ENCODE results near the gene SERINC5. TPM values are rescaled to one million over a fixed set of nuclear protein-coding genes. Genes with fewer than 3 reads are reported as not detected.
A peak's percentile ranks its signal among the peaks of the same experiment; 100 is the strongest.

Gene SERINC5
- total RNA-seq, 1 experiment from 2014 or later, result 52.3 TPM

GRCh38 chr5:80190960-80191359, 64.9 kb downstream of the SERINC5 start:
- Mint-ChIP-seq H3K27ac (peak overlapping the region; percentile 17 to 49 (median 31); a peak in 3 of 7 replicates), H3K27me3 (ENCODE audit: low read depth) (no peaks in the 10 kb centered on the region), H3K9me3 (no peaks in the 10 kb centered on the region), H3K4me3 (no peak overlapping the region), H3K4me1 (peaks cover 70 to 74% of the 10 kb centered on the region in 2 experiments), H3K36me3 (ENCODE audit: insufficient read depth in 1 of 3, low read depth in 3 of 3) (peaks cover 0 to 2% (median 1%) of the 10 kb centered on the region in 3 experiments; a peak in 4 of 7 replicates)
- H3K4ac ChIP-seq (ENCODE audit: low read depth, low read length), result no peak overlapping the region
- peaks cover 30% of the 10 kb centered on the region for H3K4me1 ChIP-seq (ENCODE audit: insufficient read depth, low read length)
- no peak overlapping the region for H3T11ph ChIP-seq (ENCODE audit: low read length)
- no peak overlapping the region for H4K5ac ChIP-seq (ENCODE audit: insufficient read length, low read depth, low read length)
- no peak overlapping the region for H3K27ac ChIP-seq (ENCODE audit: insufficient read length, low read depth, low read length)
- H2BK20ac ChIP-seq (ENCODE audit: low read depth, low read length, poor library complexity, severe bottlenecking), result no peak overlapping the region
- no peak for DNase-seq
- H3K79me2 ChIP-seq (ENCODE audit: insufficient read depth, low read length), result peaks cover 14% of the 10 kb centered on the region; the same call in 1 of the 2 replicates
- no peak overlapping the region for H3K23ac ChIP-seq (ENCODE audit: insufficient read length, low read depth, low read length)
- H3K27me3 ChIP-seq (ENCODE audit: insufficient read depth, low read length), result no peaks in the 10 kb centered on the region
- H2BK5ac ChIP-seq (ENCODE audit: insufficient read length, low read length), result no peak overlapping the region
- no peaks in the 10 kb centered on the region for H3K23me2 ChIP-seq (ENCODE audit: insufficient read length, low read depth, low read length, poor library complexity, severe bottlenecking)
- no peak for TF ChIP-seq CTCF (conservative IDR thresholded peaks at IDR 0.05)
- H3K9ac ChIP-seq (ENCODE audit: extremely low read depth, insufficient read length, low read length), result no peak overlapping the region
- no peak overlapping the region for H2BK120ac ChIP-seq (ENCODE audit: low read depth, low read length, poor library complexity, severe bottlenecking)
- peaks cover 2% of the 10 kb centered on the region for H3K79me1 ChIP-seq (ENCODE audit: insufficient read depth, low read depth, low read length, poor library complexity, severe bottlenecking)
- H3K14ac ChIP-seq (ENCODE audit: insufficient read depth, low read length), result no peak overlapping the region
- no peak overlapping the region for H3K56ac ChIP-seq (ENCODE audit: insufficient read length, low read depth, low read length)
- H4K20me1 ChIP-seq (ENCODE audit: control insufficient read depth, insufficient read depth, insufficient read length), result no peaks in the 10 kb centered on the region
- no peak overlapping the region for H2AFZ ChIP-seq (ENCODE audit: low read length)
- no peak overlapping the region for H3K4me2 ChIP-seq (ENCODE audit: insufficient read depth, insufficient read length, low read length)
- H3K18ac ChIP-seq (ENCODE audit: insufficient read length, low read depth, low read length), result no peak overlapping the region
- no peak overlapping the region for H4K8ac ChIP-seq (replicated peaks; ENCODE audit: insufficient read length, low read depth, low read length)
- no peaks in the 10 kb centered on the region for H3K9me3 ChIP-seq (ENCODE audit: control insufficient read depth, low read depth, low read length)
- no peak overlapping the region for H2BK15ac ChIP-seq (ENCODE audit: low read depth, low read length)
- H2AK5ac ChIP-seq (ENCODE audit: insufficient read length, low read length), result no peak overlapping the region
- whole genome bisulfite sequencing (ENCODE audit: extremely low coverage, insufficient read length, low lambda C conversion rate), result no CpG with 5 or more reads among the region's 3 CpGs
- no peak overlapping the region for H4K91ac ChIP-seq (ENCODE audit: insufficient read length, low read depth, low read length)
- no peak overlapping the region for H2BK12ac ChIP-seq (ENCODE audit: insufficient read length, low read depth, low read length)

Measured in H9 (cell line).